HepG2 (cell line): ENCODE results near the gene TEX22. TPM values are rescaled to one million over a fixed set of nuclear protein-coding genes. Genes with fewer than 3 reads are reported as not detected.

Source experiments
- ATAC-seq: fragments of 200-7000 bp; cut with Tn5 transposase; 3 replicates; pipeline ENCODE4 v1.9.1; 2020; ENCODE audit warnings: mild to moderate bottlenecking, moderate library complexity
- BruUV-seq: library from RNA; stranded (reverse); fragments of 400-500 nt; replicated peaks from 2 replicates; lab custom pipeline; 2021; lab: Mats Ljungman, UMichigan
- CTCF ChIA-PET: fragments of 300-600 bp; formaldehyde crosslinking; extraction: SDS; loops from one replicate; lab custom pipeline; 2021; ENCODE audit warnings: low total read pairs, inconsistent platforms, low intra/inter-chr PET ratio; lab: Yijun Ruan, JAX
- POLR2A ChIA-PET: fragments of 350-600 bp; sonication (Branson Sonifier 250); formaldehyde crosslinking; loops from one replicate; lab custom pipeline; 2020; ENCODE audit warnings: antibody characterized with exemption, inconsistent platforms; lab: Yijun Ruan, JAX
- DNase-seq: peaks from one replicate; pipeline ENCODE4 v3.0.0-alpha.2; 2015; ENCODE audit warnings: low spot score
- FAIRE-seq: peaks from 3 replicates; lab custom pipeline; 2011; peaks lifted over from hg19 to GRCh38; lab: Jason Lieb, UNC
- H2AFZ ChIP-seq: one replicate; pipeline ENCODE4 v1.6.1; 2011; ENCODE audit warnings: low read length, inconsistent platforms
- H3K27ac ChIP-seq: fragments of 300-600 bp; 3 replicates; pipeline ENCODE4 v1.8.0; 2011; ENCODE audit warnings: mixed run types, mild to moderate bottlenecking, mixed read lengths, low read length, inconsistent platforms; ENCODE audit not compliant: insufficient read depth; ENCODE audit errors: extremely low read length
- H3K27me3 ChIP-seq, 2 experiments: fragments of 200-600 bp in 1 of 2; 2 replicates in 1 of 2; 3 replicates in 1 of 2; pipeline versions ENCODE4 v1.6.0 to v1.8.0; 2011; ENCODE audit warnings: low read length in 2 of 2, mild to moderate bottlenecking in 2 of 2, moderate library complexity in 2 of 2, inconsistent platforms in 1 of 2; ENCODE audit not compliant: insufficient read depth in 2 of 2, control insufficient read depth in 1 of 2
- H3K36me3 ChIP-seq, 2 experiments: fragments of 200-600 bp in 1 of 2; replicated peaks in 1 of 2; 2 replicates in 1 of 2; 3 replicates in 1 of 2; pipeline versions ENCODE4 v1.5.1 to v1.8.0; 2011; ENCODE audit warnings: low read length in 2 of 2, inconsistent platforms in 1 of 2; ENCODE audit not compliant: insufficient read depth in 2 of 2, control insufficient read depth in 1 of 2
- H3K4me1 ChIP-seq: 2 replicates; pipeline ENCODE4 v1.5.1; 2012; ENCODE audit warnings: low read length, inconsistent platforms; ENCODE audit not compliant: insufficient read depth
- H3K4me2 ChIP-seq: 2 replicates; pipeline ENCODE4 v1.6.0; 2011; ENCODE audit warnings: low read depth, low read length, inconsistent platforms
- H3K4me3 ChIP-seq, 3 experiments: fragments of 200-600 bp in 1 of 3; sonication (generic), shearing (Covaris generic) in 1 of 3; replicated peaks in 1 of 3; 2 replicates each; pipeline ENCODE4 v1.5.1; 2011 to 2016; ENCODE audit warnings: low read length in 3 of 3, inconsistent platforms in 2 of 3, low read depth in 2 of 3, mild to moderate bottlenecking in 2 of 3, control low read depth in 1 of 3, mixed read lengths in 1 of 3; ENCODE audit not compliant: insufficient read depth in 1 of 3
- H3K79me2 ChIP-seq: one replicate; pipeline ENCODE4 v1.6.1; 2011; ENCODE audit warnings: low read length, inconsistent platforms; ENCODE audit not compliant: insufficient read depth
- H3K9ac ChIP-seq: 2 replicates; pipeline ENCODE4 v1.6.0; 2011; ENCODE audit warnings: mild to moderate bottlenecking, low read depth, low read length, inconsistent platforms; ENCODE audit not compliant: insufficient read depth
- H3K9me3 ChIP-seq: 2 replicates; pipeline ENCODE4 v1.5.1; 2012; ENCODE audit warnings: mild to moderate bottlenecking, low read length
- H4K20me1 ChIP-seq: 2 replicates; pipeline ENCODE4 v1.6.0; 2011; ENCODE audit warnings: inconsistent platforms, mild to moderate bottlenecking, low read length, moderate library complexity; ENCODE audit not compliant: insufficient read depth
- CHD2 ChIP-seq: IDR thresholded peaks from 2 replicates; pipeline ENCODE4 v1.6.1; 2011; ENCODE audit warnings: low read depth, low read length, improper control_type of control experiment
- FOXJ3 ChIP-seq: sonication (generic); formaldehyde crosslinking; IDR thresholded peaks from 2 replicates; pipeline ENCODE4 v1.4.0; 2020; ENCODE audit warnings: missing genetic modification reagents, mild to moderate bottlenecking, borderline replicate concordance
- GATAD1 ChIP-seq: IDR thresholded peaks from 2 replicates; pipeline ENCODE4 v1.6.1; 2016; ENCODE audit warnings: missing genetic modification reagents, missing compliant biosample characterization
- ISX ChIP-seq: sonication (generic); formaldehyde crosslinking; conservative IDR thresholded peaks from 2 replicates; pipeline ENCODE4 v1.5.0; 2020; ENCODE audit warnings: missing genetic modification reagents
- MYC ChIP-seq: sonication (generic); formaldehyde crosslinking; IDR thresholded peaks from 2 replicates; pipeline ENCODE4 v1.9.0; 2021; ENCODE audit warnings: missing genetic modification reagents, borderline replicate concordance
- NR2F1 ChIP-seq, 2 experiments: fragments of 450-650 bp in 1 of 2; formaldehyde crosslinking in 1 of 2; IDR thresholded peaks; 2 replicates each; pipeline versions ENCODE4 v1.5.0 to v1.6.1; 2016 to 2020; ENCODE audit warnings: mild to moderate bottlenecking in 1 of 2, missing compliant biosample characterization in 1 of 2, missing genetic modification reagents in 1 of 2, moderate library complexity in 1 of 2
- YEATS4 ChIP-seq: sonication (generic); formaldehyde crosslinking; IDR thresholded peaks from 2 replicates; pipeline ENCODE4 v1.4.0; 2020; ENCODE audit warnings: missing genetic modification reagents, borderline replicate concordance
- ZFY ChIP-seq: sonication (generic); formaldehyde crosslinking; IDR thresholded peaks from 2 replicates; pipeline ENCODE4 v1.4.0; 2020; ENCODE audit warnings: missing genetic modification reagents
- ZNF256 ChIP-seq: sonication (generic); formaldehyde crosslinking; conservative IDR thresholded peaks from 2 replicates; pipeline ENCODE4 v1.4.0; 2020; ENCODE audit warnings: missing genetic modification reagents
- WGBS: methylation state at CpG from one replicate; pipeline ENCODE4 v1.1.6; 2017; ENCODE audit warnings: low lambda C conversion rate; 5-methylcytosine and 5-hydroxymethylcytosine counted together
- in situ Hi-C: cut with HindIII; loops from 2 replicates; pipeline ENCODE4 v1.10.0; 2017; ENCODE audit warnings: low pct_unique_long_range_greater_than_20kb; ENCODE audit not compliant: extremely low pct_ligation_motif_present
- intact Hi-C: fragments of 100-400 bp; cut with micrococcal nuclease; formaldehyde crosslinking; loops from one replicate; pipeline ENCODE4 v1.10.0; 2022; ENCODE audit not compliant: unreplicated experiment
- polyA plus RNA-seq, 8 experiments: library from polyadenylated mRNA; depleted of rRNA in 3 of 8; stranded (reverse) in 7 of 8; unstranded in 1 of 8; fragments of >200 nt; fragmentation: Illumina TruSeq in 4 of 8; extraction: Trizol in 4 of 8; gene quantifications; 2 replicates each; pipeline versions ENCODE4 v1.2.1 to v1.2.3, GENCODE V29; 2011 to 2016; ENCODE audit warnings: low read depth in 4 of 8, missing spikeins in 1 of 8, mixed read lengths in 1 of 8; ENCODE audit not compliant: insufficient read depth in 1 of 8
- total RNA-seq, 5 experiments: library from RNA; depleted of rRNA; stranded (reverse); fragments of >200 nt; fragmentation: Illumina TruSeq; extraction: Trizol; gene quantifications; 2 replicates each; pipeline ENCODE4 v1.2.3, GENCODE V29; 2016; ENCODE audit warnings: low read depth in 1 of 5
- TF ChIP-seq, protein P1 (sequence below): sonication (generic); formaldehyde crosslinking; IDR thresholded peaks from 2 replicates; pipeline ENCODE4 v1.8.0; 2022; ENCODE audit warnings: missing genetic modification reagents, low read depth, mild to moderate bottlenecking, borderline replicate concordance
- TF ChIP-seq, protein P2 (sequence below): sonication (generic); formaldehyde crosslinking; IDR thresholded peaks from 2 replicates; pipeline ENCODE4 v1.4.0; 2020; ENCODE audit warnings: low read depth, mild to moderate bottlenecking, missing genetic modification reagents

Gene TEX22
- total and polyA plus RNA-seq, 2 of the 13 experiments (the other 11 are each of a cell fraction or from before 2014, with no cell fraction given) = 0.07 to 0.27 TPM

- TF ChIP-seq, protein P1, sequence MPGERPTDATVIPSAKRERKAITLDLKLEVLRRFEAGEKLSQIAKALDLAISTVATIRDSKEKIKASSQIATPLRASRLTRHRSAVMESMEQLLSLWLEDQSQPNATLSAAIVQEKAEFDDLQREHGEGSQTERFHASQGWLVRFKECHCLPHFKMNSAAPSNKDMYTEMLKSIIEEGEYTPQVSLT (CRISPR knock-in tag) = no peak
- TF ChIP-seq, all 625 proteins: peak for 0
Observed at GRCh38 chr14:105392131-105393090, 5.9 kb upstream of the TEX22 start (continued).

GRCh38 chr14:105393151-105393550, 5.2 kb upstream of the TEX22 start:
- in situ Hi-C loops = no loop called here
- POLR2A ChIA-PET = no interaction called here
- H3K9me3 ChIP-seq = no peaks in the 10 kb centered on the region
- no peak for ATAC-seq
- DNase-seq = no peak
- FAIRE-seq = no peak
- peaks cover 9% of the 10 kb centered on the region for H3K4me1 ChIP-seq
- H3K4me2 ChIP-seq = no peak overlapping the region
- CTCF ChIA-PET = no interaction called here
- H3K27ac ChIP-seq = no peak overlapping the region
- H3K9ac ChIP-seq = no peak overlapping the region
- WGBS = 91% methylated on average over 10 of the region's 14 CpGs
- intact Hi-C loops = no loop called here
- H4K20me1 ChIP-seq = no peaks in the 10 kb centered on the region
- H3K36me3 ChIP-seq = no peaks in the 10 kb centered on the region
- H2AFZ ChIP-seq = no peak overlapping the region
- no peaks in the 10 kb centered on the region for H3K27me3 ChIP-seq
- no peaks in the 10 kb centered on the region for H3K79me2 ChIP-seq
- TF ChIP-seq GATAD1 (CRISPR knock-in tag) = no peak
- no peak for TF ChIP-seq ISX (CRISPR knock-in tag)
- TF ChIP-seq YEATS4 (CRISPR knock-in tag) = no peak
- TF ChIP-seq FOXJ3 (CRISPR knock-in tag) = no peak
- no peak for TF ChIP-seq CHD2
- no peak for TF ChIP-seq ZNF256
- no peak for TF ChIP-seq NR2F1 (CRISPR knock-in tag; IDR thresholded peaks at IDR 0.05)
- no peak for TF ChIP-seq MYC (CRISPR knock-in tag)
- TF ChIP-seq, protein P2, sequence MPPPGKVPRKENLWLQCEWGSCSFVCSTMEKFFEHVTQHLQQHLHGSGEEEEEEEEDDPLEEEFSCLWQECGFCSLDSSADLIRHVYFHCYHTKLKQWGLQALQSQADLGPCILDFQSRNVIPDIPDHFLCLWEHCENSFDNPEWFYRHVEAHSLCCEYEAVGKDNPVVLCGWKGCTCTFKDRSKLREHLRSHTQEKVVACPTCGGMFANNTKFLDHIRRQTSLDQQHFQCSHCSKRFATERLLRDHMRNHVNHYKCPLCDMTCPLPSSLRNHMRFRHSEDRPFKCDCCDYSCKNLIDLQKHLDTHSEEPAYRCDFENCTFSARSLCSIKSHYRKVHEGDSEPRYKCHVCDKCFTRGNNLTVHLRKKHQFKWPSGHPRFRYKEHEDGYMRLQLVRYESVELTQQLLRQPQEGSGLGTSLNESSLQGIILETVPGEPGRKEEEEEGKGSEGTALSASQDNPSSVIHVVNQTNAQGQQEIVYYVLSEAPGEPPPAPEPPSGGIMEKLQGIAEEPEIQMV (CRISPR knock-in tag) = no peak
- TF ChIP-seq ZFY (CRISPR knock-in tag) = no peak
- BruUV-seq = no TSS peak
- H3K4me3 ChIP-seq = no peak overlapping the region
